ENCODE data around the gene PSMC3. TPM values are rescaled to one million over a fixed set of nuclear protein-coding genes. Genes with fewer than 3 reads are reported as not detected.

Gene PSMC3
- total and polyA plus RNA-seq, 9 of the 15 experiments (the other 6 are each of a cell fraction or from before 2014, with no cell fraction given) = 44.3 to 324 (median 240) TPM

- no peak for TF ChIP-seq FOXM1 (IDR thresholded peaks at IDR 0.05; ENCODE audit: low read depth)
- TF ChIP-seq FOXM1 (CRISPR knock-in tag; IDR thresholded peaks at IDR 0.05; ENCODE audit: low read depth) = peak; percentile 97
- peak; percentile 95 for TF ChIP-seq ZBTB12 (CRISPR knock-in tag; IDR thresholded peaks at IDR 0.05)
- TF ChIP-seq ZNF316 (IDR thresholded peaks at IDR 0.05) = peak; percentile 76
- TF ChIP-seq ZNF778 (CRISPR knock-in tag; IDR thresholded peaks at IDR 0.05) = no peak
- peak; percentile 92; the same call in 1 of the 2 replicates for TF ChIP-seq MYC (IDR thresholded peaks at IDR 0.05; ENCODE audit: low read depth, low read length)
- peak; percentile 64; the same call in 1 of the 2 replicates for TF ChIP-seq MYC (CRISPR knock-in tag; IDR thresholded peaks at IDR 0.05; ENCODE audit: borderline replicate concordance, low read depth)
- TF ChIP-seq SIN3A (IDR thresholded peaks at IDR 0.05; ENCODE audit: borderline replicate concordance in 2 of 2, control insufficient read depth in 1 of 2, low read depth in 2 of 2, low read length in 2 of 2) = peak; percentile 12 to 69; a peak in 2 of 4 replicates
- TF ChIP-seq GTF2E2 (tag; IDR thresholded peaks at IDR 0.05) = peak; percentile 75
- no peak for TF ChIP-seq ZSCAN32 (CRISPR knock-in tag; IDR thresholded peaks at IDR 0.05)
- TF ChIP-seq RFX1 (IDR thresholded peaks at IDR 0.05) = no peak
- TF ChIP-seq TCF7L2 (IDR thresholded peaks at IDR 0.05; ENCODE audit: low read depth, low read length) = peak; percentile 42
- TF ChIP-seq ZNF518B (CRISPR knock-in tag; IDR thresholded peaks at IDR 0.05) = no peak
- no peak for TF ChIP-seq ID3 (CRISPR knock-in tag; IDR thresholded peaks at IDR 0.05)
- TF ChIP-seq ID3 (tag; IDR thresholded peaks at IDR 0.05) = peak; percentile 87
- TF ChIP-seq SAP30 (IDR thresholded peaks at IDR 0.05; ENCODE audit: borderline replicate concordance, insufficient read depth, low read depth, low read length, poor library complexity, severe bottlenecking) = peak; percentile 28
- TF ChIP-seq MAFG (tag; conservative IDR thresholded peaks at IDR 0.05) = no peak
- TF ChIP-seq ZNF668 (CRISPR knock-in tag; IDR thresholded peaks at IDR 0.05) = no peak
- no peak for TF ChIP-seq ZFP30 (CRISPR knock-in tag; IDR thresholded peaks at IDR 0.05; ENCODE audit: borderline replicate concordance)
- no peak; the same call in 1 of the 2 replicates for TF ChIP-seq RFX5 (IDR thresholded peaks at IDR 0.05; ENCODE audit: low read depth, low read length)
Measured at GRCh38 chr11:47407746-47408590, 18.3 kb downstream of the PSMC3 start, which contains the start of gene SLC39A13 (continued).
